Epithelial cell of esophagus (primary cell): Measurements from ENCODE around the gene TSC1.

ENCODE experiments used
- DNase-seq: peaks from one replicate; pipeline ENCODE4 v3.0.0; 2010; ENCODE audit warnings: low read depth
- H3K4me3 ChIP-seq: 2 replicates; pipeline ENCODE4 v1.5.1; 2011; ENCODE audit warnings: mild to moderate bottlenecking, low read length, control low read depth
- CTCF ChIP-seq: IDR thresholded peaks from 2 replicates; pipeline ENCODE4 v1.5.1; 2011; ENCODE audit warnings: low read depth, mild to moderate bottlenecking, low read length, control low read depth, inconsistent platforms; ENCODE audit not compliant: insufficient read depth; ENCODE audit errors: missing control alignments

Gene TSC1

GRCh38 chr9:132892400-132892799 lies 52.0 kb downstream of the TSC1 start:
- no peak for DNase-seq
- no peak for TF ChIP-seq CTCF
- no peak overlapping the region for H3K4me3 ChIP-seq

- DNase-seq = no peak
- no peak overlapping the region for H3K4me3 ChIP-seq
Observed at GRCh38 chr9:132888151-132888550, 56.3 kb downstream of the TSC1 start.

DNA sequence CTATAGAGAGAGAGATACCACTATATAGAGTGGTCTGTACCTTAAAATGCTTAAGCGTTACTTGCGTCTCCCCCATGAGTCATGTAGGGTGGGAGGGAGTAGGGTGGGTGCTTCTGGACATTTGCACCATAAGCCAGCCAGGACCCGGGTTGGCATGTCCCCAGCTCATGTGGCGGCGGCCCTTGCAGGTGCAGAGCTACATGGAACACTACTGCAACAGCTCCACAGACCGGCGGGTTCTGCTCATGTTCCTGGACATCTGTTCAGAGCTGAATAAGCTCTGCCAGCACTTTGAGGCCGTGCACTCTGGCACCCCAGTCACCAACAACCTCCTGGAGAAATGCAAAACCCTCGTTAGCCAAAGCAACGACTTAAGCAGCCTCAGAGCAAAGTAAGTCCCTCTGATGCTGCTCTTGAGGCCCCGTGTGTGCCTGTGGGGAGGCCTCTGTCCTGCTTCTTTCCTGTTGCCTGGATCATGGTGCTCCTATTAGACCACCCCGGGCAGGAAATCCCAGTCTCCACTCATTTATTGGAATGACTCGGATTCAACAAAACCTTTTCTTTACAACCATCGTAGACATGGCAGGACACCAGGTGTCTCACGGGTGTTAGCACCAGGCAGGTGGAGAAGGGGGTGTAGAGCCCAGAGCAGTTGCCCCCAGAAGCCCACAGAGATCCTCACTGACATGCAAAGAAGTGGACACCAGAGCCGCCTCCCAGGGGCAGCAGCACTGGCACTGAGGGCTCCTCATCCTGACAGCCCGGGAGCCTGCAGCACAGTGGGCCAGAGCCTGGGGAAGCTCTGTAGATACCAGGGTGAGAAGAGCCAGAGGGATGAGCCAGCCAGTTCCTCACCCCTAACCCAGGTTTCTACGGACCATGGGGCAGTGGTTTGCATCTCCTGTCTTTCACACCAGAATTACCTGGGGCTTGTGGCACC lies 57.0 kb downstream of the TSC1 start:
- no peak for DNase-seq
- TF ChIP-seq CTCF = no peak
- H3K4me3 ChIP-seq = no peak overlapping the region

More at GRCh38 chr9:132888151-132888550, 56.3 kb downstream of the TSC1 start:
- no peak for TF ChIP-seq CTCF

- no peak for DNase-seq
- no peak for TF ChIP-seq CTCF
- H3K4me3 ChIP-seq = no peak overlapping the region
Observed at GRCh38 chr9:132886334-132886725, 58.1 kb downstream of the TSC1 start.

GRCh38 chr9:132885720-132886333 lies 58.6 kb downstream of the TSC1 start:
- no peak for DNase-seq

More at GRCh38 chr9:132885720-132886333, 58.6 kb downstream of the TSC1 start:
- no peak overlapping the region for H3K4me3 ChIP-seq
- no peak for TF ChIP-seq CTCF
